ENCODE measurements around the gene TYROBP.
"Not testable (repeated sequence)": the region's sequence is repeated elsewhere in the genome, so short reads cannot be mapped to it uniquely, and the experiment has no call there.

TYROBP gene

DNA sequence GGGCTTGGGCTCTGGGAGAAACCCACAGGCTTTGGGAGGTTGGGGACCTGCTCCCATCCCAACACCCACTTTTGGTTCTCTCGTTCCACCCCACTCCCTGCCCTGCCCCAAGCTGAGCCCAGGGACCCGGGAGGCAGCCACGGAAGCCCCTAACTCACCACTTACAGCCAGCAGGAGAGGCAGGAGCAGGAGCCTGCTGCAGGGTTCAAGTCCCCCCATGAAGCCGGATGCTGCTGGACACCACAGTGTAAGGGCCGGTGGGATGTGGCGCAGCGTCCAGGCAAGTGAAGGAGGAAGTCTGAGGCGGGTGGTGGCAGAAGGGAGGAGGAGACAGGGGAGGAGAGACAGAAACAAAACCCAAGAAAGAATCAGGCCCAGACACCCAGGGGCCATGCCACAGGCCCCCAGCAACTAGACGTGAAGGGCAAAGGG, at the start of gene TYROBP:
TYROBP (minus strand) TSS at position 286 of the 432 bp plus-strand sequence; CDS start at position 219, 67 bp downstream.
- H3K27ac ChIP-seq, result no peak within 1 kb of the TSS
- no peak for DNase-seq (ENCODE audit: low read depth, low spot score)

DNA sequence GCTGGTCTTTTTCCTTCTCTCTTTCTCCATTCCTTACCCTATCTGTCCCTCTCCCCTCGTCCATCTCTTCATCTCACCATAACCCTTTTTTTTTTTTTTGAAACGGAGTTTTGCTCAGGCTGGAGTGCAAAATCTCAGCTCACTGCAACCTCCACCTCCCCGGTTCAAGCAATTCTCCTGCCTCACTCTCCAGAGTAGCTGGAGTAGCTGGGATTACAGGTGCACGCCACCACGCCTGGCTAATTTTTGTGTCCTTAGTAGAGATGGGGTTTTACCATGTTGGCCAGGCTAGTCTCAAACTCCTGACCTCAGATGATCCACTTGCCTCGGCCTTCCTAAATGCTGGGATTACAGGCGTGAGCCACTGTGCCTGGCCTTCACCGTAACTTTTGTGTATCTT, 49.3 kb upstream of the TYROBP start:
- not testable (repeated sequence) for DNase-seq (ENCODE audit: low read depth, low spot score); H3K27ac ChIP-seq

DNA sequence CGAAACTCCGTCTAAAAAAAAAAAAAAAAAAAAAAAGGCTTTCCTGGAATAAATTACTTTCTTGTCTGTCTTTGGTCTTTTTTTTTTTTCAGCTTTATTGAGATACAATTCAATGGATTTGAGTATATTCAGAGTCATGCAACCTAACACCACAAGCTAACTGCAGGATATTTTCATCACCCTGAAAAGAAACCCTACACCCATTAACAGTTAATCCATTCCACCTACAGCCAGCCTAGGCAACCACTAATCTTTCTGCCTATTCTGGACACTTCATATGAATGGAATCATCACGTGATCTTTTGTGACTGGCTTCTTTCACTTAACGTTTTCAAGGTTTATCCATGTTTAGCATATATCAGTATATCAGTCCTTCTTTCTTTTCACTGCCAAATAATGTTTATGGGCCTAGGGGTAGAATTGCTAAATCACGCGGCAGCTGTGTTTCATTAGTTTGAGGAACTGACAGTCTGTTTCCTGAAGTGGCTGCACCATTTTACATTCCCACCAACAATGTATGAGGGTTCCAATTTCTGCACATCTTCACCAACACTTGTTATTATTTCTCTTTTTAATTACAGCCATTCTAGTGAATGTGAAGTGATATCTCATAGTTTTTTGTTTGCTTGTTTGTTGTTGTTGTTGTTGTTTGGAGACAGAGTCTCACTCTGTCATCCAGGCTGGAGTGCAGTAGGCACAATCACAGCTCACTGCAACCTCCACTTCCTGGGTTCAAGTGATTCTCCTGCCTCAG, 48.0 kb upstream of the TYROBP start:
- H3K27ac ChIP-seq, result no peak overlapping the region
- DNase-seq (ENCODE audit: low read depth, low spot score), result no peak

DNA sequence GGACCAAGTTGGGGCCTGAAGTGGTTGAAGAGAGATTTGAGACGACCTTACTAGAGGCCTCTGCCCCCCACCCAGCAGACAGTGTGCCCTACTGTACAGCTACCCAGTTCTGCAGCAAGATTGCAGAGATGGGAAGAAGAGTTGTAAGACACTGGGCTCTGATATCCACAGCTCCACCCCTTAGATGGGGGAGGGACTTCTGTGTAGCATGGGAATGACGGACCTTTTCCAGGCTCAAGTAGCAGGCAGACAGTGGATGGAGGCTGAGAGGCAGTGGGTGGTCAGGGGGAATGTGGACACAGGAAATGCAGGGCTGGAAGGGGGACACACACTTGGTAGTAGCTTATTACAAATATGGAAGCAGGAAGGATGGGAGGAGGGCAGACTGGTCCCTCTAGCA, 41.0 kb upstream of the TYROBP start:
- DNase-seq (ENCODE audit: low read depth, low spot score), result no peak
- no peak overlapping the region for H3K27ac ChIP-seq

DNA sequence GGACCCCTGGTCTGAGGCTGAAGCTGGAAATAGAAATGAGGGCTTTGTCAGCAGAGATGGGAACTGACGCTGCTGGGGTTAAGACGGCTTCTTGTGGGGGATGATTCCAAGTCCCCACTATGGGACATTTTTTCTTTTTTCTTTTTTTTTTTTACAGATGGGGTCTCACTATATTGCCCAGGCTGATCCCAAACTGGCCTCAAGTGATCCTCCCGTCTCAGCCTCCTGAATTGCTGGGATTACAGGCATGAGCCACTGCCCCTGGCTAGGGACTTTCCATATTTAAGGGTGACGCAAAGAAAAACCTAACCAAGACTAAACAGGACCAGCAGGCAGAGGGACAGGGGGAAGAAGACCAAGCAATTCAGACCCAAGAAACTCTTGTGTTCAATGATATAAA, 38.1 kb upstream of the TYROBP start:
- DNase-seq (ENCODE audit: low read depth, low spot score), result no peak
- no peak overlapping the region for H3K27ac ChIP-seq

DNA sequence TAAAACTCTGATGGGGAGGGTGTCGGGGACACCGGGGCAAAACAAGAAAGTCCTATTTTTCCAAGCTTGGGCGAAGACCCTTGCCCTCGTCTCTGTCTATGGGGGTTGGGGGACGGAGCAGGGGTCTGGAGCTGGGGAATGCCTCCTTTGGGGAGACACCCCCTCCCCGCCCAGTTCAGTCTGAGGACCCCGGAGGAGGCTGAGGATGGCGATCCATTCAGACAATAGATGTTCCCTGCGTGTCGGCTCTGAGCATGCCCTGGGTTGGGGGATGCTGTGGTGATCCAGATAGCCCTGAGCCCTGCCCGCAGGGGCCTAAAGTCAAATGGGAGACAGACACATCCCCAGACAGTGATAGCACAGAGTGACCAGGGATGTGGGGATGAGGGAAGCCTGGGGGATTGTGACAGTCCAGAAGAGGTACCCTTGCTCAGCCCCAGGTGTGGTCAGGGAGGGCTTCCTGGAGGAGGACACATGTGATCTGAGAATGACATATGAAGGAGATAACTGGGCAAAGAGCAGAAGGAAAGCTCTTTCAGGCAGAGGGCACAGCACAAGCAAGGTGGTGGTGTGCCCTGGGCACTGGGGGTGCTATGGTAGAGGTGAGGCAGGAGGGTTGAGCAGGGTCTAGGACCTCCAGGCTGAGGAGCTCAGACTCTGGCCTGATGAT, 37.2 kb upstream of the TYROBP start:
- DNase-seq (ENCODE audit: low read depth, low spot score), result no peak
- no peak overlapping the region for H3K27ac ChIP-seq

DNA sequence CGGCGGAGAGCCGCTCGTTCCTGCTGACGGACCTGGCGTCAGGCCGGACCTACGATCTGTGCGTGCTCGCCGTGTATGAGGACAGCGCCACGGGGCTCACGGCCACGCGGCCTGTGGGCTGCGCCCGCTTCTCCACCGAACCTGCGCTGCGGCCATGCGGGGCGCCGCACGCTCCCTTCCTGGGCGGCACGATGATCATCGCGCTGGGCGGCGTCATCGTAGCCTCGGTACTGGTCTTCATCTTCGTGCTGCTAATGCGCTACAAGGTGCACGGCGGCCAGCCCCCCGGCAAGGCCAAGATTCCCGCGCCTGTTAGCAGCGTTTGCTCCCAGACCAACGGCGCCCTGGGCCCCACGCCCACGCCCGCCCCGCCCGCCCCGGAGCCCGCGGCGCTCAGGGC, 36.5 kb upstream of the TYROBP start:
- DNase-seq (ENCODE audit: low read depth, low spot score), result no peak
- no peak overlapping the region for H3K27ac ChIP-seq

DNA sequence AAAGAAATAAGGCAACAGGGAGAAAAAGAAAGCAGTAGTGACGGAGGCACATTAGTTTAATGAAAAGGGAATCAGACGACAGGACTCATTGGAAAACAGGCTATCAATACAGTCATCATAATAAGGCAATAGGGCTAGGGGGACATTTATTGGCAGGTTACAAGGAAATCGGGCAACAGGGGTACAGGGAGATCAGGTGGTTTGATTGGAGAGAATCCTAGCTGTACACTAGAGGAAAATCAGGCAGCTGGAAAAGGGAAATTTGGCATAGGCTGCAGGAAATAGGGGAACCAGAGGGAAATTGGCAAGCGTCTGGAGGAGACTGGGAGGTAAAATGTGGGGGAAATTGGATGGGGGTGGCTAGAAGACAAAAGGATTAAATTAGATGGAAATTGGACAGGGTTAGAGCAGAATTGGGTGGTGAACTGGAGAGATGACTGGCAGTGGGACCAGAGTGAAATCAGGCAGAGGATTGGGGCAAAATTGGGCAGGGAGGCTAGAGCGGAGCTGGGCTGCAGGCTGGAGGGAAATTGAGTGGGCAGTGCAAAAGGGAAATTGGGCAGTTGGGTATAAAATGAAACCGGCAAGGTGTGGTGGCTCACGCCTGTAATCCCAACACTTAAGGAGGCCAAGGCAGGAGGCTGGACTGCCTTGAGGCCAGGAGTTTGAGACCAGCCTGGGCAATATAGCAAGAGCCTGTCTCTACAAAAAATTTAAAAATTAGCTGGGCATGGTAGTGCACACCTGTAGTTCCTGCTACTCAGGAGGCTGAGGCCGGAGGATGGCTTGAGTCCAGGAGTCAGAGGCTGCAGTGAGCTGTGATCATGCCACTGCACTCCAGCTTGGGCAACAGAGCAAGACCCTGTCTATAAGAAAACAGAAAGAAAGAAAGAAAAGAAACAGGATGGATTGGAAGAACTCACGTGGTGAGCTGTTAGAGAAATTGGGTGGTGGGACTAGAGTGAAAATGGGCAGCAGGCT, 35.5 kb upstream of the TYROBP start:
- no peak for DNase-seq (ENCODE audit: low read depth, low spot score)
- no peak overlapping the region for H3K27ac ChIP-seq

DNA sequence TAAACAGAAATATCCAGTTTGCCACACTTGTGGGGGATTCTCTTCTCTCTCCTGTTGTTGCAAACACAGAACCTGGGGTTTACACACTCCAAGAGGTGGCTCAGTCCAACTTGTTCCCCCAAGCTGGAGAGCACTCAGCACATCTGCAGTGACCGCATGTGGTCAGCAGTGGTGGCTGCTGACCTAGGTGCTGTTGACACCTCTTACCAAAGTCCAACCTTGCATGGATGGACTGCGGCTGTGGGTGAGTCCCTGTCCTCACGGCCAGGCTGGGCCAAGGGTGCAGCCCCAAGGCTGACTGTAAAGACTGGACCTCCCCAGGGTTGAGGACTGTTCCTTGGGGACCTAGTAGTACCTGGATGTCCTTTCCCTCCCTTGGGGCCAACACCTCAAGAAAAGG, 34.1 kb upstream of the TYROBP start:
- DNase-seq (ENCODE audit: low read depth, low spot score), result no peak
- H3K27ac ChIP-seq, result no peak overlapping the region

DNA sequence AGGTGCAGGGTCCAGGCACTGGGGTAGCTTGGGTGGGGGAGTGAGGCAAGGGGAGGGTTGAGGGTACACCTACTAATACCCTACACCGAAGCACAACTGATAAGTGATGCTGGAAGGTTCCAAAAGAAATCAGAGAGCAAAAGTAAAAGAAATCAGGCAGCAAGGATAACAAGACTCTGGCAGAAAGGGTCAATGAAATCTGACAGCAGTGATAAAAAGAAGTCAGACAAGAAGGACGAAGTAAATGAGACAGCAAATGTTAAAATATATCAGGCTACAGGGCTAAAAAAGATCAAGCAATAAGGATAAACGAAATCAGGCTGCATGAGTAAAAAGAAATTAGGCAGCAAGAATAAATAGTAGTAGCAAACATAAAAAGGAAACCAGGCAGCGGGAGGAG, 32.7 kb upstream of the TYROBP start:
- DNase-seq (ENCODE audit: low read depth, low spot score), result no peak
- H3K27ac ChIP-seq, result no peak overlapping the region

DNA sequence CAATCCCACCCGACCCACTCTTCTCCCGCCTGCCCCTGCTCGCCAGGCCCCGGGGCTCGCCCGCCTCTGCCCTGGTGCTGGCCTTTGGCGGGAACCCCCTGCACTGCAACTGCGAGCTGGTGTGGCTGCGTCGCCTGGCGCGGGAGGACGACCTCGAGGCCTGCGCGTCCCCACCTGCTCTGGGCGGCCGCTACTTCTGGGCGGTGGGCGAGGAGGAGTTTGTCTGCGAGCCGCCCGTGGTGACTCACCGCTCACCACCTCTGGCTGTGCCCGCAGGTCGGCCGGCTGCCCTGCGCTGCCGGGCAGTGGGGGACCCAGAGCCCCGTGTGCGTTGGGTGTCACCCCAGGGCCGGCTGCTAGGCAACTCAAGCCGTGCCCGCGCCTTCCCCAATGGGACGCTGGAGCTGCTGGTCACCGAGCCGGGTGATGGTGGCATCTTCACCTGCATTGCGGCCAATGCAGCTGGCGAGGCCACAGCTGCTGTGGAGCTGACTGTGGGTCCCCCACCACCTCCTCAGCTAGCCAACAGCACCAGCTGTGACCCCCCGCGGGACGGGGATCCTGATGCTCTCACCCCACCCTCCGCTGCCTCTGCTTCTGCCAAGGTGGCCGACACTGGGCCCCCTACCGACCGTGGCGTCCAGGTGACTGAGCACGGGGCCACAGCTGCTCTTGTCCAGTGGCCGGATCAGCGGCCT, 32.1 kb upstream of the TYROBP start:
- DNase-seq (ENCODE audit: low read depth, low spot score), result no peak
- H3K27ac ChIP-seq, result no peak overlapping the region

DNA sequence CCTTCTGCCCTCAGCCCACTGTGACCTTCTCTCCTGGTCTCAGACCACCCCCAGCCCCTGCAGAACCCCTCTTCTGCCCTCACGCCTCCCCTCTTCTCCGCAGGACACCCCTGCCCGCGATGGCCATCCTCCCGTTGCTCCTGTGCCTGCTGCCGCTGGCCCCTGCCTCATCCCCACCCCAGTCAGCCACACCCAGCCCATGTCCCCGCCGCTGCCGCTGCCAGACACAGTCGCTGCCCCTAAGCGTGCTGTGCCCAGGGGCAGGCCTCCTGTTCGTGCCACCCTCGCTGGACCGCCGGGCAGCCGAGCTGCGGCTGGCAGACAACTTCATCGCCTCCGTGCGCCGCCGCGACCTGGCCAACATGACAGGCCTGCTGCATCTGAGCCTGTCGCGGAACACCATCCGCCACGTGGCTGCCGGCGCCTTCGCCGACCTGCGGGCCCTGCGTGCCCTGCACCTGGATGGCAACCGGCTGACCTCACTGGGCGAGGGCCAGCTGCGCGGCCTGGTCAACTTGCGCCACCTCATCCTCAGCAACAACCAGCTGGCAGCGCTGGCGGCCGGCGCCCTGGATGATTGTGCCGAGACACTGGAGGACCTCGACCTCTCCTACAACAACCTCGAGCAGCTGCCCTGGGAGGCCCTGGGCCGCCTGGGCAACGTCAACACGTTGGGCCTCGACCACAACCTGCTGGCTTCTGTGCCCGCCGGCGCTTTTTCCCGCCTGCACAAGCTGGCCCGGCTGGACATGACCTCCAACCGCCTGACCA, 31.4 kb upstream of the TYROBP start:
- no peak for DNase-seq (ENCODE audit: low read depth, low spot score)

DNA sequence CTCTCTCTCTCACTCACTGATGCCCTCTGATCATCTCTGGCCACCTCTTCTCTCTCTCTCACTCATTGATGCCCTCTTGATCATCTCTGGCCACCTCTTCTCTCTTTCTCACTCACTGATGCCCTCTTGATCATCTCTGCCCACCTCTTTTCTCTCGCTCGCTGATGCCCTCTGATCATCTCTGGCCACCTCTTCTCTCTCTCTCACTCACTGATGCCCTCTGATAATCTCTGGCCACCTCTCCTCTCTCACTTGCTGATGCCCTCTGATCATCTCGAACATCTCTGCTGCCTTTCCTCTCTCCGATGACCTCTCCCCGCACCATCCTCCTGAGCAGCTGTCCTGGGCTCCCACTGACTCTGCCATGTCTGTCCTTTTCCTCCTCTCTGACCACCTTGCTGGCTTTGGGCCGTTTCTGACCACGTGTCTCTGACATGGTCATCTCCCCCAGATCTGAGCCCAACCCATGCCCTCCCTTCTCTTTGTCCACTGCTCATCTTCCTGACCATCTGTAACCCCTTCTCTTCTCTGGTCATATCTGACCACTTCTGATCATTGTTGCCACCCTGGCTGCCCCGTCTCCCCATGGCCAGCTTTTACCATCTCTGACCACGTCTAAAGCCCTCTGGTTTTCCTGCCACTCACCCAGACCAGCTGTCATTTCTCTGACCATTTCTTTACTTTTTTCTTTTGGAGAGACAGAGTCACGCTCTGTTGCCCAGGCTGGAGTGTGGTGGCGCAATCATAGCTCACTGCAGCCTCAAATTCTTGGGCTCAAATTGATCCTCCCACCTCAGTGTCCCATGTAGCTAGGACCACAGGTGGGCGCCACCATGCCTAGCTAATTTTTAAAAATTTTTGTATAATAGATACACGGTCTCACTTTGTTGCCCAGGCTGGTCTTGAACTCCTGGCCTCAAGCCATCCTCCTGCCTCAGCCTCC, 30.5 kb upstream of the TYROBP start:
- H3K27ac ChIP-seq, result no peak overlapping the region
- no peak for DNase-seq (ENCODE audit: low read depth, low spot score)

More for the DNA sequence above, 31.4 kb upstream of the TYROBP start:
- no peak overlapping the region for H3K27ac ChIP-seq

DNA sequence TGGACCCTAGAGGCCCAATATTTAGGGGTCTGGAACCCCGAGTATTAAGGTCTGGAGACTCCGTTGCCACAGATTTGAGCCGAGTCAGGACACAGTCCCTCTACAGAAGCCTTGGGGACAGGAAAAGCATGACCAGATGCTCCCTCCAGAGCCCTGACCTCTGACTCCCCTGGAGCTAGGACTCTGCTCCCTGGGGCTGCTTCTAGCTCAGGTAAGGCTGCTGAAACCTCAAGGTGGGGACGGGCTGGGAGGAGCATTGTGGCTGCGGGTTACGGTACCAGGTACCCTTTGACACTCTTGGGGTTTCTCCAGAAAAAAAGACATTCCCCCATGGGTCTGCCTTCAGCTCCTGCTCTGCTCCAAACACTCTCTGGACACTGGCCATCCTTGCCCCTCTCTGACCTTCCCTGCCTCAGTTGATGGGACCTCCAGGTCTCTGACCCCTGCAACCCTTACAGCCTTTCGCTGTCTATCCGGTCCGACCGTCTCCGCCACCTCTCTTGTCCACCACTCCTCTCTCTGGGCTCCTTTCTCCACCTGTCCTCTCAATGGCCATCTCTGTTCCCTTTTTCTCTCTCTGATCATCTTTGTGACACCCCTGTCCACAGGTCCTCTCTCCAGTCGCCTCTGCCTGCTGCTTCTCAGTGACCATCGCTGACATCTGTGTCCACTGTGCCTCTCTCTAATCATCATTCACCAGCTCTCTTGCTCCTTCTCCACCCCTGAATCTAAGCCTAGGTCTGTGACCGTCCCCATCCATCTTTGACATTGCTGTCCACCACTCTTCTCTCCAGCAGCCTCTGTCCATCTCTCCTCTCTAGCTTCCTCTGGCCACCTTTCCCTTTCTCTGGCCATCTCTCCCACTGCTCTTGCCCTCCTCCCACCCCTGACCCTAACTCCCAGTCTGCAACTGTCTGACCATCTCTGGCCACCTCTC, 29.5 kb upstream of the TYROBP start:
- DNase-seq (ENCODE audit: low read depth, low spot score), result no peak
- H3K27ac ChIP-seq, result no peak overlapping the region

DNA sequence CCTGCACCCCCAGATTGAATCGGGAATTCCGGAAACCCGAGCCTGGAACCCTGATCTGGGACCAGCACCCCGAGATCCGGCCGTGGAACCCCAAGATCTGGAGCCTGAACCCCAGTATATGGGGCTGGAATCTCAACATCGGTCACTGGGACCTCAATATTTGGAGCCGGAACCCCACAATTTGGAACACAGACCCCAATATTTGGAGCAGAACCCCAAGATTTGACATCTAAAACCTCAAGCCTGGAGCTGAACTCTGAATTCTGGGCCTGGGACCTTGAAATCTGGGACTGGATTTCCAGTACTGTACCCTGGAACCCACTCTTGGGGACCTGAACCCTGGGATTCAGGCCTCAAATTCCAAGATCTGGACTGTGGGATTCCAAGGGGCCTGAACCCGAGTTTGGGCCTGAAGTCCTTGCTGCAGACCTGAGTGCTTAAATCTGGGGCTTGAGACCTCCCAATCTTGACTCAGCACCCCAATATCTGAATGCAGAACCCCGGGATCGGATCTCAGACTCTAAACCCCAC, 28.7 kb upstream of the TYROBP start:
- H3K27ac ChIP-seq, result no peak overlapping the region
- no peak for DNase-seq (ENCODE audit: low read depth, low spot score)

DNA sequence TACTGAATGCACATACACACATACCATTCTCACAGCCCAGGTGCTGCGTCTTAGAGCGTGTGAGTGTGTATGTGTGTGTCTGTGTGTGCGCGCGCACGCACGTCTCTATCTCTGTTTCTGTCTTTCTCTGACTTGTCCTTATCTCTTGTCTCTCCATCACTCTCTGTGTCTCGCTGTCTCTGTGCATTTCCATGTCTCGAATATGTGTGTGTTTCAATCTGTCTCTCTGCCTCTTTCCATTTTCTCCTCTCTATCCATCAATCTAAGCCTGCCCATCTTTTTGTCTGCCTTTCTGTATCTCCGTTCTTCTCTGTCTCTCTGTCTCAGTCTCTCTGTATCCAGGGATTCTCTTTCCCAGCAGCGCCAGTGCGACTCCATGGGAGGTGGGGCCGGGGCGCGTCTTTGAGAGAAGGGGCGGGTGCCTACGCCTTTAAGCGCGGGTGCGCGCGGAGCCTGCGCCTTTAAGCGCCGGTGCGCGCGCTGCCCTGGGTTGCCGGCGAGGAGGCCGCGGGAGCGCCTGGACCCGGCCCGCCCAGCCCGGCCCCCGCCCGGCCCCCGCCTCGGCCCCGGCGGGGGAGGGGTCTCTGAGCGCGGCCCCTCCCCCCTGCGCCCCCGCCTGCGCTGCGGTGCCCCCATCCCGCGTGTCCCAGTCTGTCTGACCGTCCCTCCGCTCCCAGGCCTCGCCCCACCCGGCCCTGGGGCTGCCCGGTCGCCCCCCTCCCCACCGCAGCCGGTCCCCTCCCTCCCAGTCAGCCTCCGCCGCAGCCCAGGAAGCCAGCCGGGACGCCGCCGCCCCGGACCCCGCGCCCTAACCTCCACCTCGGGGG, 28.0 kb upstream of the TYROBP start, which contains the start of gene LRFN3:
LRFN3 (plus strand) TSS at position 464 of the 827 bp plus-strand sequence. CDS start 3,052 bp downstream, outside the sequence.
- no peak within 1 kb of the TSS for H3K27ac ChIP-seq
- no peak for DNase-seq (ENCODE audit: low read depth, low spot score)
